ENCODE results near the gene SEPSECS.

Gene SEPSECS

DNA sequence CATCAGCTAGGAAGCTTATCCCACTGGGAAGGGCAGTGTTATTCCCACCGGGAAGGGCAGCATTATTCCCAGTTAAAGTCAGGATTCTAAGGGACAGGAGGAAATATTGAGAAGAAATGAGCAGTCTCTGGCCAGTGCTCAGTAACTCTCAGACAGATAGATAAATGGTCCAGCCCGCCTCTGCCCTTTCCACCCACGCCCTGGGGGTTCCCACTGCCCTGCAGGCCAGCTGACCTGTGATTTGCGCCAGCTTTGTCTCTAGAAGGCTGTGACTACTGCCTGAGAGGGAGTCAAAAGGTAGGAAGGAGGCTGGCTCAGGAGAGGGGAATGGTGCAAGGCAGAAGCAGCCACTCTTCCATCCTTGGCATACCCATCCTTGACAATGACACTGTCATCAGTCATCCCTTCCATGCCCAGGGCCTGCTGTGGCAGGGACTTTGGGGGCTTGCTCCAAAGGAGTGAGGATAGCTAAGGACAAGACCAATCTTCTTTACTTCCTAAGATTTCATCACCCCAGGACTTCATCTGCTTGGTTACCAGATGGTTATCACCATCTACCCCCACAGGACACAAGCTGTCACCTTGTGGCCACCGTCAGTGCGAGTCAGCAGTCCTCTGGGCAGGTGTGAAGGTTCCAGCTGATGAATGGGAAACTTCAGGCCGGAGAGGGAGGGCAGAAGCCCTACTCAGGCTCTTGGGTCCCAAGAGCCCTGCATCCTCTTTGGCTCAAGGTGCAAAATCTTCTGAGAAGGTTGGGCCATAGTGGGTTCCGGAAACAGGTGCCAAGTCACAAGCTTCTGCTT lies 49.5 kb downstream of the SEPSECS start:
- DNase-seq (ENCODE audit: low read depth in 2 of 2): no peak

DNA sequence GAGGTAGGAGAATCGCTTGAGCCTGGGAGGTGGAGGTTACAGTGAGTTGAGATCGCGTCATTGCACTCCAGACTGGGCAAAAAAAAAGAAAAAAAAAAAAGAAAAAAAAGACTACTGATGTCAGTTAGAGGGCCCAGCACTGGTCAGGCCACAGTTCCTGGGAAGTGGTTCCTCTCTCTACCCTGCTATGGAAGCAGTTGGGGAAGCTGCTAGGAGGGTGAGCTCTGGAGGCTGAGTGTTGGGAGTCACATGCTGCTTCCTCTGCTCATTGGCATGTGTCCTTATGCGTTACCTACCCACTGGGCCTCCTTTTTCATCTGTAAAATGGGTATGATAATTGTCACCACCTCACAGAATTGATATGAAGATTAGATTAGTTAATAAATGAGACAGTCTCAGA lies 50.7 kb downstream of the SEPSECS start:
- no peak for DNase-seq (ENCODE audit: low read depth in 2 of 2)

DNA sequence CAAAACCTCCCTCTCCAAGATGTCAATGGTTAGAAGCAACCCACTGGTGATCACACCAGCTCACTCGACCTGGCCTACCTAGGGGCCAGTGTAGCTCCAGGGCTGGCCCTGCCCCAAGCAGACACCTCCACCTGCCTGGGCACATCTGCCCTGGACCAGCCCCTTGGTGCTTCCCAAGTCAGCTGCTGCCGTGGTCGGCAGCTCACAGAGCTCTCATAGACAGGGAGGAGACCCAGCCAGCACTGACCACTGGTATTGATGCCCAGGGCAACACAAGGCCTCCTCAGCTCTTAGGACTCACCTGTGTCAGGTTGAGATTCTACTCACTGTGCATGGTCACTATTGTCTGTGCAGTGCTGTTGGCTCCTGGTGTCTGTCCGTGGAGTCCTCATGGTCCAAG lies 51.7 kb downstream of the SEPSECS start:
- no peak for DNase-seq (ENCODE audit: low read depth in 2 of 2)

DNA sequence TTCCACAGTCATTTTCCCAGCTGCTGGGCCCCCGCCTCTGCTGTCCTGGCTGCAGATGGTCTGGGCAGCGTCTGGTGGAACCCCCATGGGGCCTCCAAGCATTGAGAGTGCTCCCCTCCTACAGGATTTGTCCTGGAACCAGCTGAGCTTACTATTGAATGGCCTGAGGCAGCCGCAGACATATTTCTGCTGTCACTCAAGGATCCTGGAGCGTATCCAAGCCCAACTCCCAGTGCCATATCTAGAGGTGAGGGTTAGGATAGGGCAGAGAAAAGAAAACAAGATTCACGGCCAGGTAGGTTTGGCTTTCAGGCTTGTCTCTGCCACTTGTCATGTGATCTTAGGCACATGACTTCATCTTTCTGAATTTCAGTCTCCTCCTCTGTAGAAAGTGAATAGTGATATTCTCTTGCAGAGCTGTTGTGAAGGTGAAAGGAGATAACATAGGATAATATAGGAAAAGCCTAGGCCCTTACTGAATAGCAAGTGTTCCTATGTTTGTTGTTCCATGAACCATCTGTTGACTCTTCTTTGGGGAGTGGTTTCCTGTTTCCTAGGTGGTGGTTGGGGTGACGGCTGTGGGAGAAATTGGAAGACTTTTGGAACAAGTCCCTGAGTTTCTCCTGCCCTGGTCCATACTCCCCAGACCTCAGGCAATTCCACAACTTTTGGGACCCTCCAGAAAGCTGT lies 52.3 kb downstream of the SEPSECS start:
- DNase-seq (ENCODE audit: low read depth in 2 of 2): no peak

GRCh38 chr4:25106363-25107151 lies 53.7 kb downstream of the SEPSECS start:
- DNase-seq (ENCODE audit: low read depth in 2 of 2): no peak

DNA sequence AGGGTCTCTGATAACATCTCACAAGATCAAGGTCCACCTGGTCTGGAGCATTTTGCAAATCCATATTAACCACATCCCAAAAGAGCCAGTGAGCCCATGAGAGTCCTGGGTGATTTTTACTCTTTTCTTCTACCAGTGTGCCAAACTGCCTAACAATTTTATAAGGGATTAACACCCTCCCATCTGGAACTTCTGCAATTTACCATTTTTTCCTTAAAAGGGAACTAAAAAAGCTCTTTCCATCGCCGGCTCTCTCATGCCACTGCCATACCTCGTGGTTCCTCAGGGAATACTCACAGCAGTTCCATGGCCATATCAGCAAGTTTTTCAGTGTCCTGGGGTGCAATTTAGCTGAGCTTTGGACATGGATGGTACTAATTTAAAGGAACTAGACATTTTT lies 55.7 kb downstream of the SEPSECS start:
- DNase-seq (ENCODE audit: low read depth in 2 of 2): no peak

- DNase-seq (ENCODE audit: low read depth in 2 of 2): no peak
Observed at GRCh38 chr4:25103418-25103817, 56.8 kb downstream of the SEPSECS start.

DNA sequence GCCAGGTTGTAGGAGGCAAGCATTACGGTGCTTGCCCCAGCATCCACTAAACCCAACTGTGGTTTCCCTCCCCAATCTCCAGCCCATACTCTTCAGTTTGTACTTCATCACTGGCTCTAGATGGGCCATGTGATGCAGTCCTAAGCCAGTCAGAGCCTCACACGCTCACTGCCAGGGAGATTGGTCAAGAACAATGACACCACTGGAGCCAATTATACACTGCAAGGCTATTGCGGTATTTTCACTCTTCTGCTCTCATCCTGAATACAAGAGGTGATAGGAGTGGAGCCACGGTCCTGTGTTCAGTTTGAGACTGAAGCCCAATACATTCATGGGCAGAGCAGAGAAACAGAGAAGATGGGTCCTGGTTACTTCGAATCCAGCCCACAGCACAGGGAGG lies 58.4 kb downstream of the SEPSECS start:
- no peak for DNase-seq (ENCODE audit: low read depth in 2 of 2)

DNA sequence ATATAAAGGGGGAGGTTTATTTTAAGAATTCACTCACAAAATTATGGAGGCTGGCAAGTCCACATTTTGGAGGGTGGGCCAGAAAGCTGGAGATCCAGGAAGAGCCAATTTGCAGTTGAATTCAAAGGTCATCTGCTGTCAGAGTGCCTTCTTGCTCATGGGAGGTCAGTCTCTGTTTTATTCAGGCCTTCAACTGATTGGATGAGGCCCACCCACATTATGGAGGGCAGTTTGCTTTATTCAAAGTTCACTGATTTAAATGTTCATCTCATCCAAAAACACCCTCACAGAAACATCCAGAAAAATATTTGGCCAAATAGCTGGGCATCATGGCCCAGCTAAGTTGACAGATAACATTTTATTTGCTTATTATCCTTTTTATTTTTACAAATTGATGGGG lies 59.5 kb downstream of the SEPSECS start:
- DNase-seq (ENCODE audit: low read depth in 2 of 2): no peak

GRCh38 chr4:25100021-25100555 lies 60.2 kb downstream of the SEPSECS start:
- no peak for DNase-seq (ENCODE audit: low read depth in 2 of 2)

DNA sequence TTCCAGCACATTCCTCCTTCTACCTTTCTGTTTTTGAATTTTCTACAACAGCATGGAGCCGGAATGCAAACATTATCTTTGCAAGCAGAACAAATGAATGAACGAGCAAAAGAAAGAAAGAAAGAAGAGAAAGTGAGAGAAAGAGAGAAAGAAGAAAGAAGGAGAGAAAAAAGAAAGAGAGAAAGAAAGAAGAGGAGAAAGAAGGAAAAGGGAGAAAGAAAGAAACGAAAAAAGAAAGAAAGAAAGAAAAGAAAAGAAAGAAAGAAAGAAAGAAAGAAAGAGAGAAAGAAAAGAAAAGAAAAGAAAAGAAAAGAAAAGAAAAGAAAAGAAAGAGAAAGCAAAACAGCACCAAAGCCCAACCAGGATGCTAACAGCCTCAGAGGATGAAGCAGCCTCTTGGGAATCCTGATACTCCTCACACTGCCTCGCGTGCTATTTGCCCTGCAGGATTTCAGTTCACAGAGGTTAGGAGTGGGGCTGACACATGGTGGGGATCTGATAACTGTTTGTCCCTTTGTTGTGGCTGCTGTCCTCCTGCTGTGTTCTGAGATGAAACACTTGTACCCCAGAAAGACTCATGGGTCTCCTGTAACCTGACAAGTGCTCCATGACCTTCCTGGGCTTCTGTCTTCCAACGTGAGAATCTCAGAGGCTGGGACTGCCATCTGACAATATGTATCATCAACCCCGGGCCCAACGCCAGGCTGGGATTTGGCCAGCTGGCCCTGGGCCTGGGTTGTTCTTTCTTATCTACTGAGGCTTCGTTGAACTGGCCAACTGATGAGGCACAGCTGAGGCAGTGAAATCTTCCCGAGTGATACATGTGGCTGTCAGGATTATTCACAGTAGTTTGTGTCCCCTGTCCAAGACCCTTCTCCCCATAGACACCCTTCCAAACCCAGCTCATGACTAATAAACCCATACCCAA lies 61.0 kb downstream of the SEPSECS start:
- no peak for DNase-seq (ENCODE audit: low read depth in 2 of 2)

DNA sequence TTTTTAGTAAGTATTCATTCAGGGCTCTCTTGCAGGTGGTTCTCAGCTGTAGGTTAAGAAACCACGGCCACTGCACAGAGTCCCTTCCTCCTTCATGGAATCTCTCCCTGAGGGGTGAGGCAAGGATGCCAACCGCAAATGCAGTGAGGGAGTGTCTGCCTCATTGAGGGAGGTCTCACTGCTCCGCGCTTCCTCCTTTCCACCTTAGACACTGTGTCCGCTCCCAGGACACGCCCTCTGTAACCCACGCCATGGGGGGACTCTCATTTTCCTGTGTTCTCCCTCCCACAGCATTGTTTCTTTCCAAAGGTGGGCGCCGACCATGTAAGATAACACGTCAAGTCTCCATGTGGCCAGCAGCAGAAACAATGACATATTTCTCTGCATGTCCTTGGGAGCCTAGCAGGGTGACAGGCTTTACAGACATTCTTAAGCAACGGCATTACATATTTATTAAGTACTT lies 63.2 kb downstream of the SEPSECS start:
- DNase-seq (ENCODE audit: low read depth in 2 of 2): no peak

DNA sequence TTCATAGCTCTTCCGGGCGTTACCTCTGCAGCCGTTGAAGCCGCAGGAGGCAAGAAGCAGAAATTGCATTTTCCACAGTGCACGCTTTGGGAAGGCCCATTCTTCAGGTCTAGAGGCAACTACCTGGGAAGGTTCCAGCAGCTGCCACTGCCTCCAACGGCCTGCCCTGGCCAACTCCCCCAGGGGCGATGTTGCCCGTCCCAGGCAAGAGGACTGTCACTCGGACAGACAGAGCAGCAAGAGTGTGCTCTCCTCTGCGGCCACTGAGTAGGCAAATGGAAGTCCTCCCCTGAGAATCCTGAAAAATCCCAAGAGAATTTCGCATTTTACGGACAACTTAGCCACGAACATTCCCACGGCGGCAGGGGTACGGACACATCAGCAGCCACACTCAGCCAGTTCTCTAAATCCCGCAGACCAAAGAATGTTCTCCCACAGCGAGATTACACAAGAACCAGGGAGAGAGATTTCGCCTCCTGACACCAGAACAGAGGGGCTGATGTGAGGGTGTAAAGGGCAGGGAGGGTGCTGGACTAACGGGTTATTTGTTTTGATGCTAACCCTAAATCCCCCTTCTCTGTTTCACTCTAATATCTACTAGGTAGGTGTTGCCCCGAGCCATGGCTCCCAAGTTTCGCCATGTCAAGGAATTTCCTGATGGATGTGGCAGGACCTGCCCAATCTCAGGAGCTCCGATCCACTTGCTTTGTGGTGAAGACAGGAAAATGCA lies 63.8 kb downstream of the SEPSECS start:
- no peak for DNase-seq (ENCODE audit: low read depth in 2 of 2)

DNA sequence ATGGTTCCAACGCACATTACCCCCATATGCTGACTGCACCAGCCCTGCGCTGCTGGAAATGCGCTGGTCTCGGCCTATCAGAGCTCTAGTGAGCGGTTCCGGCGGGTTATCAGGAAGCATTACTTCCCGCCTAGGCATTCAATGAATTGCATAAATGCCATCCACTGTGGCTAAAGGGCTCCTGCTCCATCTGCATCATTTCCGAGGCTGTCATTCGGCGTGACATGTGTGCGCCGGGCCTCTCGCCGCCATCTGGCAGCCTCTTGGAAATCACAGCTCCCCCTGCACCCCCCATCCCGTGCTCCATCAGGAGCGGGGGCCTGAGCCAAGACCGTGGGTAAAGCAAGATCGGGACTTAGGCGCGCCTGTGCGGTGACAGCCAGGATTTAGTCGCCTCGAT lies 64.4 kb downstream of the SEPSECS start:
- DNase-seq (ENCODE audit: low read depth in 2 of 2): no peak

GRCh38 chr4:25092139-25092538 lies 68.1 kb downstream of the SEPSECS start:
- no peak for DNase-seq (ENCODE audit: low read depth in 2 of 2)

DNA sequence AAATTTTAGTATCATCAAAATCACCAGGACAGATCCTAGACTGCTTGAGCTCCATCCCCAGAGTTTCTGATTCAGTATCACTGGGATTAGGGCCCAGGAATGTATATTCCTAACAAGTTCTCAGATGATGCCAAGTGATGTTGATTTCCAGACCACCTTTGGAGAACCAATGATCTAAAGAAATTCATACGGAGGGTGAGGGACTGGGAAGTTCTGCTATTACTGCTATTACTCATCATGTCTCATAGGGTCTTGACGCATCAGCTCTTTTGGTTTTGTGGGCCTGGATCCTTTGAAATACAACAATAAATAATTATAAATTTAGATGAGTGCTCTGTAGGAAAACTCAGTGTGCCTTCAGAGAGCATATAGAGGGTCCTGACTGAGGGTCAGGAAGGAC lies 69.7 kb downstream of the SEPSECS start:
- DNase-seq (ENCODE audit: low read depth in 2 of 2): no peak

GRCh38 chr4:25089051-25089763 lies 71.0 kb downstream of the SEPSECS start:
- no peak for DNase-seq (ENCODE audit: low read depth in 2 of 2)

DNA sequence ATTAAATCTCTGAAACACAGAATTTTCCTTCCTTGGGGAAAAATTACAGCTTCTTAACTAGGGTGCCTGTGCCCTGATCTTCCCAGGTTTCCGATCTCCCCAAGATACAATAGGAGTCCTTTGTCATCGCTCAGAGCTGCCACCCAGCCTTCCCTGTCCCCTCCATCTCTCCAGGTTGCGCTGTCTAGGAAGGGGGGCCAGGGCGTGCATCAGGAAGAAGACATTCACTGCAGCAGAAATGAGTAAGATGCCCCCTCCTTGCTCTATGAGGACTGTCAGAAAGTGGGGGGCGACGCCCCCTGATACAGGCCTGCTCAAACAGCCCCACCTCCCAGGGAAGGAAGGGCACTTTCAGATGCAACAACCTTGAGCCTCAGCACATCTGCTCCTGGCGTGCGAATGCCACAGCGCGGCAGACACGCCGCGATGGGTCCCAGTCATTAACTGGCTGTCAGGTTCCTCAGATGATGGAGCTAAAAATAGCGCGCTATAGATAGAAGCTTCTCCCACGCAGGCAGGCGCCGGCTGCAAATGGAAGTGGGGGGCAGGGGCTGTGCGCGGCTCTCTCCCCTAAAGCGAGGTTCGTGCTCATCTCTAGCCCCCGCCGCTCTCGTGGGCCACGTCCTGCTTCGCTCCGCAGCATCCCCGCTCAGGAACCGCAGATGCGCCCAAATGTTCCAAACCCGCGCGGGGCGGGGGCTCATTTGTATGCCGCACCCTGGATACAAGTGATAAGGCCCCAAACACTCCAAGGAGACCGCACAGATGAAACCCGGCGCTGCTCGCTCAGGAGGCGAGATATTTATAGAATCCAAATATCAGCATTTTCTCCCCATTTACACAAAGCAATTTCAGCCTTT lies 71.9 kb downstream of the SEPSECS start:
- no peak for DNase-seq (ENCODE audit: low read depth in 2 of 2)

DNA sequence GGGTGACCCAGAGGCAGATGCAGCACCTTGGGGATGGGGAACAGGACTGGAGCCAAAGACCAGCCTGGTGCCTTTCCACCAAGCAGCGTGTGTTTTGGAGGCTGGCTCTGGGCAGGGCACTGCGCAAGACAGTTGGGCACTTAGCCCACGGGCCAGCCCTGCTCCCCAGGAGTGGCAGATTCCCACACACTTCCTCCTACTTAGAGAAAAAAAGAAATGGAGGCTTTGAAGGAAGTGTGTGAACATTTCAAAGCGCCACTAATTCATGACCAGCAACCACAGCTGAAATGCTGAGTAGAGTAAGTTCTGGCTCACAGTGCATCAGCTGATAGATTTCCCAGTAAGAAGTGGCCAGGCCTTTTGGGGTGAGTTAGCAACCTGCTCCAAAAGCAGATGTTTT lies 74.6 kb downstream of the SEPSECS start:
- no peak for DNase-seq (ENCODE audit: low read depth in 2 of 2)
